ENCODE data around the gene CMBL. TPM values are rescaled to one million over a fixed set of nuclear protein-coding genes. Genes with fewer than 3 reads are reported as not detected.
"Not testable (repeated sequence)": the region's sequence is repeated elsewhere in the genome, so short reads cannot be mapped to it uniquely, and the experiment has no call there.

CMBL gene
- polyA plus RNA-seq, 1 experiment: 23.8 TPM

- DNase-seq (ENCODE audit: low read depth): no peak
- H3K36me3 ChIP-seq (ENCODE audit: control insufficient read depth, insufficient read depth, low read length): no peaks in the 10 kb centered on the region
- H3K4me3 ChIP-seq (ENCODE audit: low read depth, low read length): peak overlapping the region; percentile 79
- no peak for TF ChIP-seq CTCF (IDR thresholded peaks at IDR 0.05; ENCODE audit: insufficient read depth, low read depth, low read length)
- POLR2A ChIA-PET: interaction anchor here (0.5 kb wide), 1 partner anchor 41 kb away, joined by 3 read pairs; no protein-coding TSS in a partner anchor
- H3K27me3 ChIP-seq (ENCODE audit: control insufficient read depth, insufficient read depth, low read length): no peaks in the 10 kb centered on the region
- CTCF ChIA-PET: interaction anchor here (0.9 to 1.7 kb wide), 5 partner anchors 23 to 87 kb away, joined by 3 to 8 read pairs (median 3); no protein-coding TSS in a partner anchor
Measured at GRCh38 chr5:10352430-10353240, 44.9 kb upstream of the CMBL start.

- no peak overlapping the region for H3K4me3 ChIP-seq (ENCODE audit: low read depth, low read length)
- H3K36me3 ChIP-seq (ENCODE audit: control insufficient read depth, insufficient read depth, low read length): no peaks in the 10 kb centered on the region
- ChIA-PET CTCF (interaction anchor here (0.6 to 1.3 kb wide), 2 partner anchors 35 to 68 kb away, joined by 3 to 6 read pairs; no protein-coding TSS in a partner anchor), POLR2A (interaction anchor here (0.6 kb wide), 1 partner anchor 569 kb away, joined by 3 read pairs; no protein-coding TSS in a partner anchor)
- no peak for DNase-seq (ENCODE audit: low read depth)
- TF ChIP-seq CTCF (IDR thresholded peaks at IDR 0.05; ENCODE audit: insufficient read depth, low read depth, low read length): no peak
- no peaks in the 10 kb centered on the region for H3K27me3 ChIP-seq (ENCODE audit: control insufficient read depth, insufficient read depth, low read length)
Measured at GRCh38 chr5:10351919-10352318, 44.2 kb upstream of the CMBL start.

- ChIA-PET POLR2A (interaction anchor here (0.6 kb wide), 1 partner anchor 569 kb away, joined by 3 read pairs; no protein-coding TSS in a partner anchor), CTCF (interaction anchor here (0.5 to 1.3 kb wide), 3 partner anchors 35 to 420 kb away, joined by 3 to 6 read pairs (median 3); no protein-coding TSS in a partner anchor)
- no peaks in the 10 kb centered on the region for H3K27me3 ChIP-seq (ENCODE audit: control insufficient read depth, insufficient read depth, low read length)
- no peak overlapping the region for H3K4me3 ChIP-seq (ENCODE audit: low read depth, low read length)
- no peak for TF ChIP-seq CTCF (IDR thresholded peaks at IDR 0.05; ENCODE audit: insufficient read depth, low read depth, low read length)
- H3K36me3 ChIP-seq (ENCODE audit: control insufficient read depth, insufficient read depth, low read length): no peaks in the 10 kb centered on the region
- no peak for DNase-seq (ENCODE audit: low read depth)
Measured at GRCh38 chr5:10351199-10351905, 43.6 kb upstream of the CMBL start.

- no peak for DNase-seq (ENCODE audit: low read depth)
- Histone ChIP-seq H3K4me3 (ENCODE audit: low read depth, low read length) (no peak overlapping the region), H3K36me3 (ENCODE audit: control insufficient read depth, insufficient read depth, low read length) (no peaks in the 10 kb centered on the region), H3K27me3 (ENCODE audit: control insufficient read depth, insufficient read depth, low read length) (no peaks in the 10 kb centered on the region)
- POLR2A ChIA-PET: interaction anchor here (0.6 kb wide), 1 partner anchor 34 kb away, joined by 3 read pairs; no protein-coding TSS in a partner anchor
- TF ChIP-seq CTCF (IDR thresholded peaks at IDR 0.05; ENCODE audit: insufficient read depth, low read depth, low read length): no peak
- CTCF ChIA-PET: no interaction called here
Measured at GRCh38 chr5:10348258-10348657, 40.6 kb upstream of the CMBL start.

- DNase-seq (ENCODE audit: low read depth); POLR2A ChIA-PET; H3K36me3 ChIP-seq (ENCODE audit: control insufficient read depth, insufficient read depth, low read length); CTCF ChIA-PET; H3K27me3 ChIP-seq (ENCODE audit: control insufficient read depth, insufficient read depth, low read length); H3K4me3 ChIP-seq (ENCODE audit: low read depth, low read length): not testable (repeated sequence)
Measured at GRCh38 chr5:10344461-10345106, 36.9 kb upstream of the CMBL start.
